NCI-H748 treated with DMSO at 0.1 percent for 48 hours (cell line): ENCODE data around the gene PGS1.

ENCODE experiments used
- DNase-seq: peaks from one replicate; lab custom pipeline; 2025; lab: John Stamatoyannopoulos, UW

The PGS1 gene

GRCh38 chr17:78346605-78347250, 31.7 kb upstream of the PGS1 start:
- DNase-seq: no peak

GRCh38 chr17:78347453-78347852, 31.0 kb upstream of the PGS1 start:
- no peak for DNase-seq

- no peak for DNase-seq
Measured at GRCh38 chr17:78348055-78348770, 30.2 kb upstream of the PGS1 start.

GRCh38 chr17:78349891-78350642, 28.4 kb upstream of the PGS1 start:
- no peak for DNase-seq

- DNase-seq: no peak
Measured at GRCh38 chr17:78351449-78352006, 26.9 kb upstream of the PGS1 start.

DNA sequence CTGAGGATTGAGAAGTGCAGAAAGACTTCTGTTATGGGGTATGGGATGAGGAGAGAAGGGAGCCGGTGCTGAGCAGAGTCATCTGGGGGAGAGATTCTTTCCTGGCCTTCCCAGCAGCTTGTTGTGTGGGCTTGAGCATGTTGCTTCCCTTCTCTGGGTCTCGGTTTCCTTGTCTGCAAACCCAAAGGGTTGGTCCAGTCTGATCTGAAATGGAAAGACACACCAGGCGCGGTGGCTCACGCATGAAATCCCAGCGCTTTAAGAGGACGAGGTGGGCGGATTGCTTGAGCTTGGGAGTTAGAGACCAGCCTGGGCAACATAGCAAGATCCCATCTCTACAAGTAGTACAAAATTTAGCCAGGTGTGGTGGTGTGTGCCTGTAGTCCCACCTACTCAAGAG, 24.6 kb upstream of the PGS1 start:
- DNase-seq: no peak

- no peak for DNase-seq
Measured at GRCh38 chr17:78355045-78355641, 23.3 kb upstream of the PGS1 start.

DNA sequence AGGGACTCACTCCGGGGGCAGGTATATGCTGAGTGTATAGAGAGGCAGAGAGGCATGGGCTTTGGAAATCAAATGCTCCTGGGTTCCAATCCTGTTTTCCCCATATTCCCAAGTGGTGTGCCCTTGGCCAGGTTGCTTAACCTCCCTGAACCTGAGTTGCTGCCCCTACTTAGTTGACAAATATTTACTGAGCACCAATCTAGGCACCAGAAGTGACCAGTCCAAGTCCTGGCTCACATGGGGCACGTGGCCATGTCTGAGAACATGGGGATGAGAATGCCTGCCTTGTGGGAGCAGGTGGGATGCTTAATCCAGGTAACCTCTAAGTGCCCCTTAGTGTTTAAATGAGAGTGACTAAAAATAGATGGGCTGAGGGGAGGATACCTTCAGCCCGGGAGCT, 22.7 kb upstream of the PGS1 start:
- no peak for DNase-seq

GRCh38 chr17:78356101-78356713, 22.2 kb upstream of the PGS1 start:
- DNase-seq: no peak

GRCh38 chr17:78357177-78357586, 21.3 kb upstream of the PGS1 start:
- no peak for DNase-seq

DNA sequence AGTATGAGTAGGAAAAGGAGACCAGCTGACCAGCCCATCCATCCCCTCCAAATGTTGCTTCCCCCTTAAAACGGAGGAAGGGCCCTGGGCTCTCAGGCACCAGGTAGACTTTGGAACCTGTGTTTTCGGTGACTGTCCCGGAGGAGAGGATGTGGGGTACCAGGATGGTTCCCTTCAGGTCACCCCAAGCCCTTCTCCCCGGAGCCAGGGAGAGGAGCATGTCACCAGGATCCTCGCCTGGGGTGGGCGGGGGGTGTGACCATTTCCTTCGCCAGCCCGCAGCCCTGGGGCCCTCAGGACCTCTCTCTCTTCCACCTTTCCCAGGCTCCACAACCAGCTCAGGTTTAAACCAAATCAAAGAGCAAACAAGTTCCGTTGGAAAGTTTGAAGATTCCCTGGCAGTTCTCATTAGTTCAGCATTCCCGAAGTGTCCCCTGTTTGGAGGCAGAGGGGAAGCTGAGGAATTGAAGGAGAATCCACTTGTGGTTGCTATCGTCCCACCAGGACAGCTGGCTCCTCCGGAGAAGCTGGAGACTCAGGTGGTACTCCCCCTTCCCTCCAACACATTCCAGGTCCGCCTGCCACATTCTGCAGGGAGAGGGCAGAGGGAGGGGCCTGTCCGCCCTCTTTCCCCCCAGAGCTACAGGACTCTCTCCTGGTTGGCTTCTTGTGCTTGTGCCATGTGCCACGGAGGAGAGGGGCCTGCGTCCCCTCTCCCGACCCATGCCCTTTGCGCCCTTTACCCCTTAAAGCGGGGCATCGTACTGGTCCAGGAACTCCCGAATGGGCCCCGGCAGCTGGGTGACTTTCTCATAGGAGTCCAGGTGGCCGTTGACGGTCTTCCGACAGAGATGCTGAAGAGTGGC, 20.5 kb upstream of the PGS1 start:
- DNase-seq: no peak

DNA sequence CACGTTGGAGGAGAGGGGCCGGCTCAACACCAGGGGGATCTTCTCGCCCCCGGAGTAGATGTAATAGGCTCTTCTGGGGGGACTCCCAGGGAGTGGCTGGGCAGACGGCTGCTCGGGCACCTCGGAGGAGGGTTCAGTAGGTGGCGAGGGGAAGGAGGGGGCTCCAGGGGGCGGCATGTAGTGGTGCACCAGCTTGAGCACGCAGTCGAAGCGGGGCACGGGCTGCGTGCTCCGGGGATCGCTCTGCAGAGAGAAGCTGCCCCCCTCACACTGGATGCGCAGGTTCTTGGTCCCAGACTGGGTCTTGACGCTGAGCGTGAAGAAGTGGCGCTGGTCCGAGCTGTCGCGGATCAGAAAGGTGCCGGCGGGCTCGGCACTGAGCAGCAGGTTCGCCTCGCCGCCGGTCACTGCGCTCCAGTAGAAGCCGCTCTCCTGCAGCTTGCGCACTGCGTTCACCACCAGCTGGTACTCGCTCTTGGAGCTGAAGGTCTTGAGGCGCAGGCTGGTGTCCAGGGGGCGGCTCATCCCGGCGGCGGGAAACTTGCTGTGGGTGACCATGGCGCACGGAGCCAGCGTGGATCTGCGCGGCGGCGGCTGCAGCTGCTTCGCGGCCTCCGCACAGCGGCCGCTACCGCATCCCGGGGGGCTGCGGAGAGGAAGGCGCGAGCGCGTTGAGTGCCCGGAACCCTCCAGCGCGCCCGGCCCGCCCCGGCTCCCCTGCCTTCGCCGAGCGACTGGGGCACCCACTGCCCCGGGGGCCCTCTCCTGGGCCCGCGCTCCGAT, 19.7 kb upstream of the PGS1 start:
- DNase-seq: peak; percentile 11

DNA sequence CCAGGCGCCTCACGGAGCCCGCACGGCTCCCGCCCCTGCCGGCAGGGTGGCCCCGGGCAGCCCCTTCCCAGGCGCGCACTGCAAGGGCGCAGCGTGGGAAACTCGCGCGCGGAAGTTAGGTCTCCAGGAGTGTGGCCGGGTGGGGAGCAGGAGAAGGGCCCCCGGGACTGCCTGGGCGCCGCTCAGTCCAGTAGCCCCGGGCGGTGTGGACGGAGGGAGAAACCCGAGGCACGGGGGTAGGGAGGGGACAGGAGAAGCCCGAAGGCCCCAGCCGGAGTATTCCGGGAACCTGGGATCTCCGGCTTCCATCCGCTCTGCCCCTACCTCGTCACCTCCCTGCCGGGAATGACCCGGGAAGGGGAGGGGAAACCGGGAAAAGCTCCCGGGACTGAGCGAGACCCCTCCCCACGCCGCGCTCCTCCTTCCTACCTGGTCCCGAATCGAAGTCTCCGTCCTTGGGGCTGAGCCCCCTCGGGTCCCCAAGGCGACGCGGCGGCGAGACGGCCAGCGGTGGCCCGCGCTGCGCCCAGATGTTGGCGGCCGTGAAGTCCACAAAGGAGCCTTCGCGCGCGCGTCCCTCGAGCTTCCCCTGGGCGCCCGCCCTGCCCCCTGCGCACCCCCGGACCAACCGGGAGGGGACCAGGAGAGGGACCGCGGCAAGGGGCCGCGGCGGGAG, 19.0 kb upstream of the PGS1 start:
- no peak for DNase-seq

DNA sequence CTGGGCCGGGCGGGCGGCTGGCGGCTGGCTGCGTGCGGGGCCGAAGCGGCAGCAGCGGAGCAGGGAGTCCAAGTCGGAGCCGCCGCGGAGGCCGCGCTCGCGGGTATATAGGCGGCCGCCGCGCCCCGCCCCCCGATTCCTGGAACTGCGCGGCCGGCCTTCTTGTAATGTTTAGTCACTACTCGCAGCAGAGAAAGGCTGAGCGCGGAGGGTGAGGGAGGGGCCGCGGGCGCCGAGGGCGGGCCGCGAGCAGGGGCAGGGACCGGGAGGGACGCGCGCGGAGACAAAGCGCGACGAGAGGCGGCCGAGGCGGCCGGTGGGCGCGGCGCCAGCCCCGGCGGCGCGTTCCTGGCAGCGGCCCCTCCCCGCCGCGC, 18.5 kb upstream of the PGS1 start, which contains the start of gene SOCS3:
SOCS3 (minus strand) TSS at position 81 of the 374 bp plus-strand sequence. CDS start 982 bp downstream, outside the sequence.
- peak; percentile 66 for DNase-seq

DNA sequence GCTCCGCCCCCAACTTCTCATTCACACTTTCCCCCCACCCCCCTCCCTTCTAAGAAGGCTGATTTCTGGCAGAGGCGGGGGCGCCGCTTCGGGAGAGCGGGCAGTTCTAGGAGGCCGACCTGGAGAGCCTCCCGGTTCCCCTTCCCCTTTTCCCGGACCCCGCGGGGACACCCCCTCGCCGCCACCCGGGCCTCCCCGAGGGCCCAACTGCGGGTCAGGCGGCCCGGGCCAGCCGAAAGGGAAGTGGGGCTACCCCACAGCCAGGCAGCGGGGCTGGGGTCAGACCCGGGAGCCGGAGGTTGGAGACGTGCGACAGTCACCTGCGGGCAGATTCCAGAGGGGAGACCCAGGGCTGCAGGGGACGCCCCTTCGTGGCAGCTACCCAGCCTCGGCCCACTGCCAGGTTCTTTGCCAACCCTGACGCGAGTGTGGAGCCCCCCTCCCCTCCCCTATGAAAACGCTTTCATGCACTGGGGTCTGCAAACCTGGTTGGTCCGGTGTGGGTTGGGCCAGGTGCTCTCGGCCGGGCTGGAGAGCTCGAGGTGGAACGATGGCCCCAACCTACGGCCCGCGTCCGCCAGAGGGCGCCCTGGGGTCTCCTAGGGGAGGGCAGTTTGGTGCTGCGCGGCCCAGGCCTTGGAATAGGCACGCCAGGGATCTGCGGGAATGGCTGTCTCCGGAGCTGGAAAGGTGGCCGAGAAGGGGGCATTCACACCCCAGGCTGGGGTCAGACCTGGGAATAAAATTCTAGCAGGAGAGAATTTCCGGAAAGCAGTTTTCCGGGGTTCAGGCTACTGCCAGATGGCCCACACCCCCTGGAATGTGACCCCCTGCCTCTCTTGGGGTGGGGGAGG, 17.9 kb upstream of the PGS1 start:
- peak; percentile 67 for DNase-seq

DNA sequence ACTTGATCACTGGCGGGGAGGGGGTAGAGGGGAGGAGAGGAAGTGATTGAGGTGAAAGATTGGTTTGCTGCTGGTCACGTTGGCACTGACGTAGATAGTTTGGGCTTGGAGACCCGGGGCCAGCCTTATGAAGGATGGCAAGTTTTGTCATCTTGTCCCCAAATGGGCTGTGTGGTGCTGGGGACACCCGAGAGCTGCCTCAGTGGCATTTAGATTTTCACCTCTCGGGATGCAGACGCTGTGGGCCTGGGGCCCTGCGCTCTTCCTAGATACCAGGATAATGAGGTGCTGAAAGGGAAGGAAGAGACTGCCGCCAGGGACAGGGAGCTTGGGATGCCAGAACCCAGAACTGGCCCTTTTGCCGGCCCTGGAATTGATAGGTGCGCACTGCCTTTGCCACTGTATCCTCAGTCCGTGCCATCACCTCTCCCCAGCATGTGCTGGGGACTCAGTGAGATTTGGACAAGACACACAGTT, 17.2 kb upstream of the PGS1 start:
- no peak for DNase-seq

- no peak for DNase-seq
Measured at GRCh38 chr17:78362232-78362631, 16.2 kb upstream of the PGS1 start.

DNA sequence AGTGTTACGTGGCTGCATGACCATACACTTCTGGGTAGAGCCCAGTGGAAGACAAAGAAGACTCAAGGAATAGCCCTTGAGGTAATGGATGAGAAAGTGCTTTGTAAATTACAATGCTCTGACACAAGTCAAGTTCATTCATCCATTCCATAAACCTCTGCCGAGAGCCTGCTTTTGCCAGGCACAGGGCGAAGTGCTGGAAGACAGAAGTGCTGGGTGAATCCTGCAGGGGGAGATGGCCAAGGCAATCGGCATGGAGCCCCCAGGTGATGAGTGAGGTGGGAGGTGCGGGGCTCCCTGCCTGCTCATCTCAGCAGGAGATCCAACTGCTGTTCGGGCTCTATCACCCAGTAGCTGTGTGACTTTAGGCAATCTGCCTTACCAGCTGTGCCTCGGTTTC, 15.8 kb upstream of the PGS1 start:
- DNase-seq: no peak
